Chondrocyte (in vitro differentiated cells): ENCODE measurements around the gene TRMT10B. TPM values are rescaled to one million over a fixed set of nuclear protein-coding genes. Genes with fewer than 3 reads are reported as not detected.

Experiments used
- DNase-seq: peaks from one replicate; pipeline ENCODE4 v3.0.0; 2021; ENCODE audit warnings: mixed read lengths, low spot score
- H3K27ac Mint-ChIP-seq: one replicate; pipeline ENCODE4 v1.8.0; 2021; ENCODE audit warnings: mild to moderate bottlenecking, moderate library complexity, mixed read lengths; ENCODE audit not compliant: unreplicated experiment
- H3K27me3 Mint-ChIP-seq: 2 replicates; pipeline ENCODE4 v1.8.0; 2021; ENCODE audit warnings: low read depth, mixed read lengths
- H3K36me3 Mint-ChIP-seq: 2 replicates; pipeline ENCODE4 v1.8.0; 2021; ENCODE audit warnings: low read depth, mixed read lengths
- H3K4me1 Mint-ChIP-seq: 2 replicates; pipeline ENCODE4 v1.8.0; 2021; ENCODE audit warnings: low read depth, mild to moderate bottlenecking, mixed read lengths
- H3K4me3 Mint-ChIP-seq: one replicate; pipeline ENCODE4 v1.8.0; 2021; ENCODE audit warnings: mild to moderate bottlenecking, moderate library complexity, mixed read lengths; ENCODE audit not compliant: unreplicated experiment
- H3K9me3 Mint-ChIP-seq: 2 replicates; pipeline ENCODE4 v1.8.0; 2021; ENCODE audit warnings: low read depth, mixed read lengths
- total RNA-seq: library from RNA; stranded (reverse); gene quantifications from 3 replicates; pipeline ENCODE4 v1.2.1, GENCODE V29; 2021
- TF ChIP-seq, protein P1 (sequence below): fragments of 200-600 bp; sonication (generic); IDR thresholded peaks from 2 replicates; pipeline ENCODE4 v1.5.0; 2021; ENCODE audit warnings: antibody characterized with exemption, mild to moderate bottlenecking, moderate library complexity

The TRMT10B gene
- total RNA-seq, 1 donor from 2014 or later, result 5.7 TPM

DNA sequence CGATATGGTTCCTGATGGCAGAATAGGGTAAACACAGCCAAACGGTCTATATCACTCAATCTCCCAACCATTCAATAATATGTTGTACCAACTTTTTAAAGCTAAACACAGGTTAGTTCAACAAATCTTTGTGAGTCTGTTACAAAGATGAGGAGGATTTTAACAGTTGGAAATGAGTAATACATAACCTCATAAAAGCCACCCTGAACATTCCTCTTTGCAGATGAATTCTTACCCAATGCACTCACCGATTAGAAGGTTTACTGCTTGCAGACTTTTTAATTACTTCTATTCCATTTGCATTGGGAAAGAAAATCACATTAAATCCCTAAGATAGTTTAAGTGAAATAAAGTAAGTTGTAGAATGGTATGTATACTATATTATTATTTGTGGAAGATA, 23.3 kb upstream of the TRMT10B start:
- Mint-ChIP-seq H3K4me1 (no peaks in the 10 kb centered on the region), H3K4me3 (no peak overlapping the region), H3K27ac (no peak overlapping the region), H3K27me3 (peaks cover 46% of the 10 kb centered on the region), H3K36me3 (peaks cover 1% of the 10 kb centered on the region), H3K9me3 (no peaks in the 10 kb centered on the region)
- DNase-seq, result no peak
- TF ChIP-seq, protein P1, sequence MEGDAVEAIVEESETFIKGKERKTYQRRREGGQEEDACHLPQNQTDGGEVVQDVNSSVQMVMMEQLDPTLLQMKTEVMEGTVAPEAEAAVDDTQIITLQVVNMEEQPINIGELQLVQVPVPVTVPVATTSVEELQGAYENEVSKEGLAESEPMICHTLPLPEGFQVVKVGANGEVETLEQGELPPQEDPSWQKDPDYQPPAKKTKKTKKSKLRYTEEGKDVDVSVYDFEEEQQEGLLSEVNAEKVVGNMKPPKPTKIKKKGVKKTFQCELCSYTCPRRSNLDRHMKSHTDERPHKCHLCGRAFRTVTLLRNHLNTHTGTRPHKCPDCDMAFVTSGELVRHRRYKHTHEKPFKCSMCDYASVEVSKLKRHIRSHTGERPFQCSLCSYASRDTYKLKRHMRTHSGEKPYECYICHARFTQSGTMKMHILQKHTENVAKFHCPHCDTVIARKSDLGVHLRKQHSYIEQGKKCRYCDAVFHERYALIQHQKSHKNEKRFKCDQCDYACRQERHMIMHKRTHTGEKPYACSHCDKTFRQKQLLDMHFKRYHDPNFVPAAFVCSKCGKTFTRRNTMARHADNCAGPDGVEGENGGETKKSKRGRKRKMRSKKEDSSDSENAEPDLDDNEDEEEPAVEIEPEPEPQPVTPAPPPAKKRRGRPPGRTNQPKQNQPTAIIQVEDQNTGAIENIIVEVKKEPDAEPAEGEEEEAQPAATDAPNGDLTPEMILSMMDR, result no peak

DNA sequence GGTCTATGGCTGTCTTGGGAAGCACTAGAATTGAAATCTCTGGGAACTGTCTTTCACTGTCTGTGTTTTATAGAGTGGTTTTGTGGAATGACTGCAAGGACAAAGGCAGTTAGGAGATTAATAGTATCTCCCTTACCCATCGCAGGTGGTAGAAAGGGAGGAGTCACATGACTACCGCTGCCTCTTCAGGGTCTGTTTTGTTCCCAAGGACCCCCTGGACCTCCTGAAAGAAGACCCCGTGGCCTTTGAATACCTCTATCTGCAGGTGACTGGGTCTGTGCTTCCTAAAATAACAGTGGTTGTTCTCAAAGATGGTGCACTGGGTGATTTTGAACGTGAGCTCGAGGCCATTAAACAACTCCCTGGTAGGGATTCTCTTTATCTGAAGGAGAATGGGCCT, 22.8 kb upstream of the TRMT10B start:
- no peak for DNase-seq
- TF ChIP-seq, protein P1, result no peak
- H3K36me3 Mint-ChIP-seq, result peaks cover 1% of the 10 kb centered on the region
- no peak overlapping the region for H3K4me3 Mint-ChIP-seq
- H3K27ac Mint-ChIP-seq, result no peak overlapping the region
- H3K9me3 Mint-ChIP-seq, result no peaks in the 10 kb centered on the region
- H3K27me3 Mint-ChIP-seq, result peaks cover 49% of the 10 kb centered on the region
- no peaks in the 10 kb centered on the region for H3K4me1 Mint-ChIP-seq

DNA sequence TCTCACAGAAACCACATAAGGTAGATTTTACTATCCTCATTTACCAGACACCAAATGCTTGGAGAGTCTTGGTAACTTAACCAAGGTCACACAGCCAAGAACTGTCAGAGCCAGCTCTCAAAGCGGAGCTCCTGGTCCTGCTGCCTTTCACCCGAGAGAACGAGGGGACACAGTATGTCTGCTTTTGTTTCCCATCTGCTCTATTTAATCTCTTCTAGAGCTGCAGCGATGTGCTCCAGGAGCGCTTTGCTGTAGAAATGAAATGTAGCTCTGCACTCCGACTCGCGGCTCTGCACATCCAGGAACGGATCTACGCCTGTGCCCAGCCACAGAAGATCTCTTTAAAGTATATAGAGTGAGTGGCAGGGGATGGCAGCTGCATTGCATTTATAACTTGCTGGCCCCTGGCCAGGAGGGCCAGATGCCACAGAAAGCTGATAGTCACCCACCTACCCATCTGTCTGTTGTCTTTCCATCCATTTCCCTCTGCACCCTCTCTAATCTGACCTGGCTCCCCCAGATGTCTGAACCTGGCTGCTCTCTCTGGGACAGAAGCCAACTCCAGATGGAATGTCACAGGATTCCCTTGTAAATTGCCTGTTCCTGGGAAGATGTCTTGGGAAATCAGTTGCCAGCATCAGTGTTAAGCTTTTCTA, 21.4 kb upstream of the TRMT10B start:
- Mint-ChIP-seq H3K27me3 (peaks cover 50% of the 10 kb centered on the region), H3K36me3 (peaks cover 1% of the 10 kb centered on the region), H3K4me1 (no peaks in the 10 kb centered on the region), H3K4me3 (no peak overlapping the region), H3K9me3 (no peaks in the 10 kb centered on the region), H3K27ac (no peak overlapping the region)
- TF ChIP-seq, protein P1, result no peak
- no peak for DNase-seq

DNA sequence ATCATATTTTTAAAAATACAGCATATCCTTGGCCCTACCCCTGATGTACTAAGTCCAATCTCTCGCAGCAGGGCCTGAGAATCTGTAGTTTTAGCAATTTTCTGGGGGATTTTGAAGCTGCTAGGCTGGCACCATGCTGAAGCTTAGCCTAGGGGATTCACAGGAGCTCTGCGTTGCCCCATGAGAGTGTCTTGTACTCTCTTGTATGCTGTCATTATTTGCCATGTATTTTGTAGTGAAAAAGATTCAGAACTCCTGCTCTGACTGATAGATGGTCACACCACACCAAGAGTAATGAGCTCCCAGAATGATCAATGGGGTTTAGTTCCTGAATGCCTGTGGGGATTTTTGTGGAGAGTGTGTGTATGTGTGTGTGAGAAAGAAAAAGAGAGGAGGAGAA, 20.7 kb upstream of the TRMT10B start:
- H3K27me3 Mint-ChIP-seq, result peaks cover 50% of the 10 kb centered on the region

DNA sequence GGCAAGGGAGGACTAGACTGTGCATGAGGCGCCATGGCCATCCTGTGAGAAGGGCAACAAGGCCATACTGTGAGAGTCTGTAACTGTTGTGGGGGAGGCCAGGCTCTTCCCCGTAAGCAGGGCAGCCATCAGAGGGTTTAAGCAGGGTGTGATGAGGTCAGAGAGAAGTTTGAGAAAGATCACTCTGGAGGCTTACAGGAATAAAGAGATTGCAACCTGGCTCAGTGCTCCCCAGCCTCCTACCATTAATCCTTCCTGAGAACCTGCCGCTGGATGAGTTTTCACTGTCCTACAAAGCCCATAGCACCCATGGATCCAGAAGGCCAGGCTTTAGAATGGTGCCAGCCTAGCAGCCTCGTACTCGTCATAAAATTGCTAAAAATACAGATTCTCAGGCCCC, 14.4 kb upstream of the TRMT10B start:
- Mint-ChIP-seq H3K4me3 (no peak overlapping the region), H3K27ac (no peak overlapping the region), H3K4me1 (no peaks in the 10 kb centered on the region), H3K27me3 (peaks cover 34% of the 10 kb centered on the region), H3K36me3 (no peaks in the 10 kb centered on the region), H3K9me3 (no peaks in the 10 kb centered on the region)
- DNase-seq, result no peak
- TF ChIP-seq, protein P1, result no peak

More for the DNA sequence above, 20.7 kb upstream of the TRMT10B start:
- Mint-ChIP-seq H3K4me3 (no peak overlapping the region), H3K9me3 (no peaks in the 10 kb centered on the region), H3K4me1 (no peaks in the 10 kb centered on the region), H3K36me3 (peaks cover 1% of the 10 kb centered on the region), H3K27ac (no peak overlapping the region)
- DNase-seq, result no peak
- TF ChIP-seq, protein P1, result no peak
